GM23338 (cell line): ENCODE data around the gene SELE. TPM values are rescaled to one million over a fixed set of nuclear protein-coding genes. Genes with fewer than 3 reads are reported as not detected.

Source experiments
- ATAC-seq: fragments of 200-7000 bp; cut with Tn5 transposase; 3 replicates; pipeline ENCODE4 v1.9.1; 2020
- DNase-seq: peaks from one replicate; pipeline ENCODE4 v3.0.0-alpha.2; 2015; ENCODE audit warnings: low spot score
- H2AFZ ChIP-seq: fragments of 200-600 bp; sonication (generic); 2 replicates; pipeline ENCODE4 v1.8.0; 2016; ENCODE audit warnings: antibody characterized with exemption, mild to moderate bottlenecking, moderate library complexity
- H3F3A ChIP-seq: fragments of 200-600 bp; sonication (generic); replicated peaks from 2 replicates; pipeline ENCODE4 v1.8.0; 2017; ENCODE audit warnings: antibody characterized with exemption, mixed run types, low read depth
- H3K27ac ChIP-seq: fragments of 200-600 bp; sonication (generic); 2 replicates; pipeline ENCODE4 v1.6.1; 2016; ENCODE audit warnings: low read depth
- H3K27me3 ChIP-seq: fragments of 200-600 bp; sonication (generic); 2 replicates; pipeline ENCODE4 v1.8.0; 2016; ENCODE audit warnings: mild to moderate bottlenecking, mixed run types, moderate library complexity; ENCODE audit not compliant: insufficient read depth
- H3K36me3 ChIP-seq: fragments of 200-600 bp; sonication (generic); 2 replicates; pipeline ENCODE4 v1.8.0; 2016; ENCODE audit warnings: mild to moderate bottlenecking; ENCODE audit not compliant: insufficient read depth
- H3K4me1 ChIP-seq: fragments of 200-600 bp; sonication (generic); 2 replicates; pipeline ENCODE4 v1.8.0; 2016; ENCODE audit warnings: mild to moderate bottlenecking, moderate library complexity; ENCODE audit not compliant: insufficient read depth
- H3K4me2 ChIP-seq: fragments of 200-600 bp; sonication (generic); 2 replicates; pipeline ENCODE4 v1.7.1; 2017; ENCODE audit warnings: mixed run types
- H3K4me3 ChIP-seq: fragments of 200-600 bp; sonication (generic); 2 replicates; pipeline ENCODE4 v1.6.1; 2016; ENCODE audit warnings: mixed run types
- H3K79me2 ChIP-seq: fragments of 200-600 bp; sonication (generic); replicated peaks from 2 replicates; pipeline ENCODE4 v1.8.0; 2017; ENCODE audit warnings: mild to moderate bottlenecking; ENCODE audit not compliant: insufficient read depth
- H3K9me2 ChIP-seq: fragments of 200-600 bp; sonication (generic); 2 replicates; pipeline ENCODE4 v1.8.0; 2017; ENCODE audit not compliant: insufficient read depth
- H4K20me1 ChIP-seq: fragments of 200-600 bp; sonication (generic); replicated peaks from 2 replicates; pipeline ENCODE4 v1.8.0; 2017; ENCODE audit warnings: mild to moderate bottlenecking; ENCODE audit not compliant: insufficient read depth
- H3K27ac Mint-ChIP-seq: 2 replicates; pipeline ENCODE4 v1.8.0; 2020; ENCODE audit warnings: inconsistent platforms, mild to moderate bottlenecking, moderate library complexity, mixed read lengths
- H3K27me3 Mint-ChIP-seq: 3 replicates; pipeline ENCODE4 v1.8.0; 2022; ENCODE audit warnings: low read depth, mild to moderate bottlenecking, moderate library complexity, mixed read lengths, inconsistent platforms; ENCODE audit not compliant: insufficient read depth, poor library complexity
- H3K36me3 Mint-ChIP-seq: 3 replicates; pipeline ENCODE4 v1.8.0; 2021; ENCODE audit warnings: low read depth, mild to moderate bottlenecking, inconsistent platforms, moderate library complexity, mixed read lengths
- H3K4me1 Mint-ChIP-seq: 3 replicates; pipeline ENCODE4 v1.8.0; 2020; ENCODE audit warnings: mild to moderate bottlenecking, inconsistent platforms, mixed read lengths
- H3K4me3 Mint-ChIP-seq: 3 replicates; pipeline ENCODE4 v1.8.0; 2021; ENCODE audit warnings: moderate library complexity, mild to moderate bottlenecking, inconsistent platforms, mixed read lengths
- H3K9me3 Mint-ChIP-seq: 3 replicates; pipeline ENCODE4 v1.8.0; 2020; ENCODE audit warnings: moderate library complexity, mild to moderate bottlenecking, inconsistent platforms, mixed read lengths
- CREB1 ChIP-seq: fragments of 250-450 bp; sonication (Bioruptor Pico); IDR thresholded peaks from 2 replicates; pipeline ENCODE4 v1.5.0; 2020; ENCODE audit warnings: low read depth, mild to moderate bottlenecking, moderate library complexity
- CTCF ChIP-seq, 2 experiments: fragments of 200-600 bp in 1 of 2; sonication (generic) in 1 of 2; conservative IDR thresholded peaks; 2 replicates each; pipeline versions ENCODE4 v1.5.1 to v1.6.1; 2016 to 2017; ENCODE audit warnings: antibody characterized with exemption in 2 of 2, low read depth in 2 of 2, mild to moderate bottlenecking in 2 of 2, moderate library complexity in 1 of 2
- ETS1 ChIP-seq: IDR thresholded peaks from 2 replicates; pipeline ENCODE4 v1.6.1; 2016; ENCODE audit warnings: antibody characterized with exemption
- EZH2 ChIP-seq: fragments of 200-600 bp; sonication (generic); IDR thresholded peaks from one replicate; pipeline ENCODE4 v1.8.0; 2017; ENCODE audit warnings: antibody characterized with exemption, mild to moderate bottlenecking, low read depth; ENCODE audit not compliant: unreplicated experiment
- JUNB ChIP-seq: IDR thresholded peaks from one replicate; pipeline ENCODE4 v1.6.1; 2016; ENCODE audit warnings: antibody characterized with exemption; ENCODE audit not compliant: unreplicated experiment
- NANOG ChIP-seq: IDR thresholded peaks from 2 replicates; pipeline ENCODE4 v1.6.1; 2016; ENCODE audit warnings: antibody characterized with exemption, borderline replicate concordance
- POLR2AphosphoS5 ChIP-seq: IDR thresholded peaks from 2 replicates; pipeline ENCODE4 v1.6.1; 2016; ENCODE audit warnings: antibody characterized with exemption, low read depth
- REST ChIP-seq: IDR thresholded peaks from one replicate; pipeline ENCODE4 v1.6.1; 2018; ENCODE audit warnings: antibody characterized with exemption; ENCODE audit not compliant: unreplicated experiment
- STAT1 ChIP-seq: IDR thresholded peaks from one replicate; pipeline ENCODE4 v1.6.1; 2016; ENCODE audit warnings: antibody characterized with exemption; ENCODE audit not compliant: unreplicated experiment
- ZNF114 ChIP-seq: fragments of 250-450 bp; sonication (Bioruptor Pico); IDR thresholded peaks from 2 replicates; pipeline ENCODE4 v1.5.0; 2020; ENCODE audit warnings: mild to moderate bottlenecking, moderate library complexity
- polyA plus RNA-seq: library from polyadenylated mRNA; unstranded; fragments of >200 nt; fragmentation: Nextera tagmentation; extraction: Ambion mirVana; gene quantifications from 2 replicates; pipeline ENCODE4 v1.2.1, GENCODE V29; 2016
- total RNA-seq: library from RNA; depleted of rRNA; stranded (reverse); fragments of >200 nt; shearing (Covaris generic); gene quantifications from 2 replicates; pipeline ENCODE4 v1.2.3, GENCODE V29; 2014

Gene SELE
- total and polyA plus RNA-seq, 2 experiments from 2014 or later, result not detected

DNA sequence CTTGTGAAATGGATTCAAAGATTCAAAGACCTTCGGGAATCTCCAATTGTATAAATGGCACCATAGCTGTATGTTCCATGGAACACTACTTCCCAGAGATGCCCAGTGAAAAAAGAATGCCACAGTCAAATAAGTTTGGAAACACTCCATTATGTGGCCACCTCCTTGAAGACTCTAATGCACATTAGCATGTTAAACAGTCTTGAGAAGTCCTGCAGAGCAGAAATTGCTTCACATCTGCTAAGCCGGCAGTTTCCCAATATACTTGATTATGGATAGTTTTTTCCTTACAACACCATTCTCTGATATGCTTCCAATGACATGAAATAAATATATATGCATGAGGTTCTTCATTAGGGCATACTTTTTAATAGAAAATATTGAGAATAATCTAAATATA, 12.7 kb upstream of the SELE start:
- no peak overlapping the region for H3K4me2 ChIP-seq
- H3K27ac Mint-ChIP-seq, result no peak overlapping the region
- ATAC-seq, result no peak
- peaks cover 18% of the 10 kb centered on the region for H3K4me1 Mint-ChIP-seq
- no peak overlapping the region for H3K27ac ChIP-seq
- H3K4me1 ChIP-seq, result peaks cover 16% of the 10 kb centered on the region
- DNase-seq, result no peak
- no peaks in the 10 kb centered on the region for H4K20me1 ChIP-seq
- H3K4me3 ChIP-seq, result no peak overlapping the region
- H3F3A ChIP-seq, result no peaks in the 10 kb centered on the region
- H2AFZ ChIP-seq, result no peak overlapping the region
- H3K9me2 ChIP-seq, result no peaks in the 10 kb centered on the region
- no peak for TF ChIP-seq EZH2
- TF ChIP-seq ETS1, result no peak
- no peak for TF ChIP-seq NANOG
- no peak for TF ChIP-seq REST
- no peak for TF ChIP-seq STAT1
- TF ChIP-seq JUNB, result no peak
- TF ChIP-seq POLR2AphosphoS5, result no peak
- TF ChIP-seq ZNF114, result no peak
- TF ChIP-seq CREB1 (CRISPR knock-in tag), result no peak
- TF ChIP-seq CTCF (conservative IDR thresholded peaks at IDR 0.05; ENCODE audit: low read depth in 2 of 2), result no peak
- H3K9me3 Mint-ChIP-seq, result no peaks in the 10 kb centered on the region
- H3K27me3 ChIP-seq, result no peaks in the 10 kb centered on the region
- H3K79me2 ChIP-seq, result no peaks in the 10 kb centered on the region
- no peak overlapping the region for H3K4me3 Mint-ChIP-seq
- no peaks in the 10 kb centered on the region for H3K36me3 ChIP-seq
- H3K27me3 Mint-ChIP-seq, result no peaks in the 10 kb centered on the region
- H3K36me3 Mint-ChIP-seq, result no peaks in the 10 kb centered on the region
